ENCODE measurements around the gene COL23A1.
"Not testable (repeated sequence)": the region's sequence is repeated elsewhere in the genome, so short reads cannot be mapped to it uniquely, and the experiment has no call there.

The COL23A1 gene

DNA sequence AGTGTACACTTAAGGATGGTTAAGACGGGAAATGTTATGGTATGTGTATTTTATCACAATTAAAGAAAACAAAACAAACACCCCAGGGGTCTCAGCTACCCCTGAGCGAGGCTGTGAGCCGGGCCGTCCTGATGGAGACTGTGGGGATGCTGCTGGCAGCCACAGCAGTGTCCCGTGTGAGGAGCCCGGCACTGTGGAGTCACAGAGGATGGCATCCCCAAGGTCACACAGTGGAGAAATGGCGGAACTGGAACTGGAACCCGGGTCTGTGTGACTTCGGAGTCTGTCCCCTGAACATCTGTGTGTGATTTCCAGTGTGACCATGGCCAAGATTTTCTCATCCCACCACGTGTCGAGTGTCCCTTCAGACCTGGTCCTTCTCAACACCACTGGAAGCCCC lies 276.9 kb downstream of the COL23A1 start:
- DNase-seq: no peak

DNA sequence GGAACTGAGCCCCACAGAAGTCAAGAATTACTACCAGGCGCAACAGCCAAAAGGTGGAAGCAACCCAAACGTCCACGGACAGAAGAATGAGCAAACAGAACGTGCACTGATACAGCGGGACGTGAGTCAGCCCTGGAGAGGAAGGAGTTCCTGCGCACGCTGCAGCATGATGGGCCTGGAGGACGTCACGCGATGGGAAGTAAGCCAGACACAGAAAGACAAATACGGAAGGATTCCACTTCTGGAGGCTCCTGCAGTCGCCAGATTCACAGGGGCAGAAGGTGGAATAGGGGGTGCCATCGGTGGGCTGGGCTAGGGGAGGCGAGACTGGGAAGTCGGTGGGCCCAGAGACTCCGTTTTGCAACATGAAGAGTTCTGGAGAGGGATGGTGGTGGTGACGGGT lies 277.3 kb downstream of the COL23A1 start:
- no peak for DNase-seq

DNA sequence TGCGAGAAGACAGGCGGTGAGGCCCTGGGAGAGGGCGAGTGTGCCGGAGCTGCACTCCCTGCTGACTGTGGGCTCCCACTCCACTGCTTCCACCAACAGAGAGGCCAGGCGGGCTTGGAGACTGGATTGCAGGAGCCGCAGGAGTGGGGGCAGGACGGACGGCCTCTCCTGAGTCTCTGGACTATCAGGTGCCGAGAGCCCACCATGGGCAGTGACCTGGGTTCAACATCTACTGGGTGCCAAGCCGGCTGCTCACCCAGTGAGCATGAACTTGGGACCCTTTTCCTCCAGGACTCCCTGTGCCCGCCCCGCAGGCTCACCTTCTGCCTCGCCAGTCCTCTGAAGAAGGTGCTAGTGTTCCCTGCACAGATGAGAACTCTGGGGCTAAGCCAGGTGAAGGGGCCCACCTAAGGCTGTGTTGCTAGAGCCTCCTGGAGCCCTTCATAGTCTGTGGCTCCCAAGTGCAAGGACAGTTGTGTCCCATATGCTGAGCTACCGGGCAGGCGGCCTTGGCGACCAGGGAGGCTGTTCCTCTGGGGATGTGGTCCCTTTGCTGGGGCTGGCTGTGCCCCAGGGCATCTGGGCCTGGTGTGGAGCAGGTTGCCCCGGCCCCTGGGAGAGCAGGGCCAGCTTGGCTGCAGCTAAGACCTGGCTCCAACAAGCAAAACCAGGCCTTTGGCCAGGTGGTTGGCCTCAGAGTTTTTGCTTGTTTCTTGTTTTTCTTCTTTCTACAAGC lies 279.9 kb downstream of the COL23A1 start:
- DNase-seq: no peak

DNA sequence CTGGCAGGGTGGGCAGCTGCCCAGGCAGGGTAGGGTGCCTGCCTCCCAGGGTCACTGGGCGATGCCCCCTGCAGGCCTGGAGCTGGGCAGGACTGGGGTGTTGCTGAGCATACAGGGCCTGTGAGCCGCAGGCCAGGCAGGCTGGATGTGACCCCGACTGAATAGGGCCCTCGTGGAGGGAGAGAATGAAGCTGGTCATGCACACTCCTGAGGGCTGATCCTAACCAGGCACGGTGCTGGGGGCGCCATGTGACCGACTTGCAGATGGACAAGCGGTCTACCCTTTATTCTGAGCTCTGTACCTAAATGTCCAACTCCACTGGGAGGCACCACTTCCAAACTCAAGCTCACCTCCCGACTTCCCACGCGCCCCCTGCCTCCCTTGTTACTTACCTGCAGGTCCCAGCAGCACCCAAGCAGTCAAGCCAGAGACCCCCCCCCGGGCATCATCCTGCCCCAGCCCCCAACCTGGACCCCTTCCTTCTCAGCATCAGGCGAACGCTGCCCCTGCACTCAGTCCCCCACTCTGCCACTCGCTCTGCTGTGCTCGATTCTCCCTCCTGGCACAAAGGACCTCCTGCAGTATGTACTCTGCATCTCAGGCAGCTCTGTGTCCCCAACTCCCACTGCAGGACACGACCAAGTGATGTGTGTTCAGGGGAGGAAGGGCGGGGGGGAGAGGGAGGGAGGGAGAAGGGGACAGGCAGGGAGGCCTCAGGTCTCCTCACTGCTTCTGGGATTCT lies 280.8 kb downstream of the COL23A1 start:
- no peak for DNase-seq

DNA sequence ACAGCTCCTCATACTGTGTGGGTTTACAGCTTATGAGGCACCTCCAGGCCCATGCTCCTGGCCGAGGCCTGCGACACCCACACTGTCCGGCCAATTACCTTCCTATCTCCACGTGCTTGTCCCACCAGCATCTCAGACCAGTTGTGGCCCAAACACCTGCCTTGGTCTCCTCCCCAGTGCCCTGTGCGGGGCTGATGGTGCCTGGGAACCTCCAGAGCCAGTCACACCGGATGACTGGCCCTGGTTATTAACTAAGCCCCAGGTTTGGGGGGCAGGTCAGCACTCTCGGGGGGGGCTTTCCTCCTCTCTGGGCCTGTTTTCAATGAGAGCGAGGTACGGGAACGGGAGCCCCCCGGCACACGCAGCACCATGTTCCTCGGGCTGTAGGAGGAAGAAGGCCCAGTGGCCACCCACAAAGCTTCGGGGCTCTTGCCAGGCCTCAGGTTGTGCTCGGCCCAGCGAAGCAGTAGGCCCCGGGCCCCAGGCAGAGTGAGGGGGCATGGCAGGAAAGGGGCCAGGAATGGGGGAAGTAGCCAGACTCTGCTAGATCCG lies 281.6 kb downstream of the COL23A1 start:
- DNase-seq: no peak

DNA sequence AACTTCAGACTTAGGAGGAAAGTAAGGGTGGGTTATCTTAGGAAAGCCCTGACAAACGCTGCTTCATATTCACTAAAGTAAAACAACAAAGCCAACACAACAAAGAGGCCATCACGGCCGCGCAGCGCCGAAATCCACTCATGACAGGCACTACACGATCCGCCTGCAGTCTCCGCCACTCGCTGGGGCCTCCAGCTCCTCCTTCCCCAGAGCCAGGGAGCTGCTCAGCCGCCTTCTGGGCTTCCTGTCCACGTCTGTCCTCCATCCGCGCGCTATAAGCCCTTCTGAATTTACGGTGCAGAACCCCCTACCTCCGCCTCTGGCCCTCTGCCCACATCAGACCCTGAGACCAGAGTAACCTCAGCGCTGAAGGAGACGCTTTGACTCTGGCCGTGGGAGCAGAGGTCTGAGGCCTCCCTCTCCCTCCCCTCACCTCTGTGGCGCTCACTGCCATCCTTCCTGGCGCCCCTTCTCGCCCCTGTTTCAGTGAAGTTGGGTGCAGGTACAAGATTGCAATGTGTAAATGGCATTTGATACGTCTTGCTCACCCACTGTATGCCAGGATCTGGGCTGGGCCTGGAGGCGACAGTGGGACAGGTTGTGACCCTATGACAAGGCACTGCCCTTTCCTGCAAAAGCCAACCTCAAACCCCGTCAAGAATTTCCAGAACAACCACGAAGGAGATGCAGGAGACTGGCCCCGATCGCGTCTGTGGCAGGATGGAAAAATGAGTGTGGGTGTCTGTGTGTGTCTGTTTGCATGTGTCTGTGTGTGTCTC lies 282.7 kb downstream of the COL23A1 start:
- no peak for DNase-seq

DNA sequence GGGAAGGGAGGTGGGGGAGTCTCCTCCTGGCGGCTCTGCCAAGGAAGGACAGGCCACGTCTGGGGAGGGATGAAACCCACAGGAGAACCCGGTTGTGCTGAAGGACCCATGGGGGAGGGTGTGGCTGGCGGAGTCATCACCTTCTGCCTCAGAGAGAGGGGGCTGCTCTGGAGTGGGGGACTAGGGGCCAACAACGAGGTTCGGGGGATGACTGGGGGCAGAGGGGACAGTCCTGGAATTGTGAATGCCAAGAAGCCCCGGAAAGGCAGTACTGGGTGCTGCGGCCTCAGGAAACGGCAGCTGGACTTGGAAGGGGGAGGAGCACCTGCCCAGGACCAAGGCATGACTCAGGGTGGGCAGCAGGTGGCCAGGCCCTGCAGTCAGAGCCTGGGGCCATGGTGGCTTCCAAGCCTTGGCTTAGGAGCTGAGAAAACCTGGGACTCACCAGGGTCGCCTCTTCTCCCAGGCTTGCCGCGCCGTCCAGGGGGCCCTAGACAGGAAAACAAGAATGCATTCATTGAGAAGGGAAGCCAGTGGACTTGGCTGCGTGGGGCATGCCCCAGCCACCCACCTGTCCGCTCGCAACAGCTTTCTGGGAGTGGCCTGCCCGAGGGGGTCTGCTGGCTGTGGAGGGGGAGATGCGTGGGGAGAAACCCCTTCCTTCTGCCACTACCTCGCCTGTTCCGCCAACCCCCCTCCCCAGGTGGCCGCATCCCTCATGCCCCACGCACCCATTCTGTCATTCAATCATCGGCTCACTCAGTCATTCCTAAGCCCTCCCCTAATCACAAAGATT lies 283.6 kb downstream of the COL23A1 start:
- DNase-seq: no peak

DNA sequence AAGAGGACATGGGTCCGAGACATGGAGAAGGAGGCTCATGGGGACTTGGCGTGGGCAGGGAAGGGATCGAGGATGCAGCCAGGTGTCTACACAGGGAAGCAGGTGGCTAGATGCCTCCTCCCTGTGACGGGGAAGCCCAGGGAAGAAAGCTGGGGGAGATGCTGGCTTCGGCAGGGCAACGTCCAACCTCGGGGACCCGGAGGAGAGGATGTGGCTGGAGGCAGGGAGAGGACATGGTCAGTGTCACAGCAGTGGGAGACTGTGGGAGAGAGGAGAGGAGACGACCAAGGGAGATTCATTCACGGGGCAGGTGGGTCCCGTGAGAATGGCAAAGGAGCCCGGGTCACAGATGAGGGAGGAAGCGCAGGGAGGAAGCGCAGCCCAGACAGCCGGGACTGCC lies 284.4 kb downstream of the COL23A1 start:
- DNase-seq: no peak

DNA sequence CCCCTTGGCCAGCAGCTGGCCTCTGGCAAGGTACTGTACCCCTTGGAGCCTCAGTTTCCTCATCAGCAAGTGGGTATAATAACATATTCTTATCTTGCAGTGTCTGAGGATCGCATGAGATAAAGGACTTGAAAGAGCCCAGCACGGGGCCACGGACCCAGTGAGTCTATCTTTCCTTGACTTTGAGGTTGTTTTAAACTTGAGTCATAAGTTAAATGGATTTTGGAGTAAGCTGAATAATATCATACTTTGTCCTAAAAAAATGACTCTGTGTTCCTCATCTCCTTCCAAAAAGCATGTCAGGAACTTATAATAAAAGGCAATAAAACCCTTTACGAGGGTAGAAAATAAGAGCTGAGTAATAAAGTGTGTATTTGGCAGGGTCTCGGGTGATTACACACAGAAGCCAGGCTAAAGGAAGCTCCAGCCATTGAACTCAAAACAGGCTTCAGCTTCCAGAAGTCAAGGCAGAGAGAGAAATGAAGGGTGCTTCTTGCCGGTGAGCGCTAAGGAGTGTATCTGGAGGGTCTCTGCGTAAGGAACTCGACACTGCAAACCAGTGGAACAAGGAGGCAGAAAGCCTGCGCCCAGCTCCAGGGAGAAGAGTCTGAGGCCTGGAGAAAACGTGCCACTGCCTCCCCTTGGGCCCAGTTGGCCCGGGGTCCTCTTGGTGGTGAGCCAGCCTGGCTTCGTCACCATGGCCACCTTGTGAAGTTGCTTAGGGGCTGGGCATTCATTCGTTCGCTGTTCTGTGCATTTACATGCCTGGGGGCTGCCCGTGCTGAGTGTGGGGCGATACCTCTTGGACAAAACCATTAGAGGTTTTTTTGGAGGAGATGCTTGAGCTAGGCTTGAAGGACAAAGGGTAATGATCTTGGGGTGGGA lies 285.2 kb downstream of the COL23A1 start:
- DNase-seq: no peak

DNA sequence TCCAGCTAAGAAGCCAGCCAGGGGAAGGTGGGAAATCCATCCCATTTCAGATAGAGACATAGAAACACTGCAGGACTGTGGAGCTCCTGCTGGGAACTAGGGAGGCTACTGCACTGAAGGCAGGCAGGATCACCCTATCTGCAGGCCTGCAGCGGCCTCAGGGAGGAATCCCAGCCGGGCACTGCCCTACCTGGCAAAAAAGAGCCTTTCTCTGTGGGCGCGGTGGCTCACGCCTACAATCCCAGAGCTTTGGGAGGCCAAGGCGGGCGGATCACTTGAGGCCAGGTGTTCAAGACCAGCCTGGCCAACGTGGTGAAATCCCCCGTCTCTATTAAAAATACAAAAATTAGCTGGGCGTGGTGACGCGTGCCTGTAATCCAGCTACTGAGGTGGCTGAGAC lies 286.2 kb downstream of the COL23A1 start:
- DNase-seq: no peak

DNA sequence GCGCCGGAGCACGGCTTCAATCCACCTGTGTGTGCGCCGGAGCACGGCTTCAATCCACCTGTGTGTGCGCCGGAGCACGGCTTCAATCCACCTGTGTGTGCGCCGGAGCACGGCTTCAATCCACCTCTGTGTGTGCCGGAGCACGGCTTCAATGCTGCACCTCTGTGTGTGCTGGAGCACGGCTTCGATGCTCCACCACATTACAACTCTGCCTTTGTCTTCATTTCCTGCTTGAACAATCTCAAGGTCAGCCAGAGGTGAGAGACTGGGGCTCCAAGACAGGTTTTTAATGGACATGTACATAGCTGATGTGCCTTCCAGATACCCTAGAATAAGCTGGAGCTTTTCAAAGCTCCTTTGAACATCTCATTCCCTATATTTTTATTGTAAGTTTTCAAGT lies 287.9 kb downstream of the COL23A1 start:
- DNase-seq: not testable (repeated sequence)

DNA sequence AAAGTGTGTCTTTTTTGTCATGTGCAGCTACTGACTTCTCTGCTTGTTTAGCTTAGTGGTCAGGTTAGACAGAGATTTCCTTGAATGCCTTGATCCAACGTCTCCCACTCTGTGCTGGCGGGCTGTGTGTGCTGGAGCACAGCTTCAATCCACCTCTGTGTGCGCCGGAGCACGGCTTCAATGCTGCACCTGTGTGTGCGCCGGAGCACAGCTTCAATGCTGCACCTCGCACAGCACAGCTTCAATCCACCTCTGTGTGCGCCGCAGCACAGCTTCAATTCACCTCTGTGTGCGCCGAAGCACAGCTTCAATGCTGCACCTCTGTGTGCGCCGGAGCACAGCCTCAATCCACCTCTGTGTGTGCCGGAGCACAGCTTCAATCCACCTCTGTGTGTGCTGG lies 288.6 kb downstream of the COL23A1 start:
- DNase-seq: no peak

DNA sequence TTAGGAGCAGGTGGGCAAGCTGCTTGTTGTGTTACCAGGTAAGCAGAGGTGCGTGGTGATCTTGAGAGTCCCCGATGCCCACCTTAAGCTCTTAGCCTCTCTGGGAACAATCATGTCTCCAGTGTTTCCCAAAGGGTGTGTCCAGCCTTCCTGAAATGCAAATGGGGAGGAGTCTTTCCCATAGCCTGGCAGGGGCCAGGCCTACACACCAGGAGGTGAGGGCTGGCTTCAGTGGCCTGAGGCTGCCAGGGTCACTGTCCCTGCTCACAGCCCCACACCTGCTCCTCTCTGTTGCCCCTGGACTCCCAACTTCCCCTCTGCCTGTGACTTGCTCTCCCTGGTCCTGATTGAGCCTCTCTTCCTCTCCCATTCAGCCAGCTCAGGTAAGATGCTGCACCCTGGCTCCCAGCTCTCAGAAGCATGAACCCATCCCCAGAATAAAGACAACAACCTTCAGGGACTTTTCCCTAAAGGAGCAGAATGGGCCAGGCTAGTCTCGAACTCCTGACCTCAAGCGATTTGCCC lies 291.8 kb downstream of the COL23A1 start:
- DNase-seq: no peak

DNA sequence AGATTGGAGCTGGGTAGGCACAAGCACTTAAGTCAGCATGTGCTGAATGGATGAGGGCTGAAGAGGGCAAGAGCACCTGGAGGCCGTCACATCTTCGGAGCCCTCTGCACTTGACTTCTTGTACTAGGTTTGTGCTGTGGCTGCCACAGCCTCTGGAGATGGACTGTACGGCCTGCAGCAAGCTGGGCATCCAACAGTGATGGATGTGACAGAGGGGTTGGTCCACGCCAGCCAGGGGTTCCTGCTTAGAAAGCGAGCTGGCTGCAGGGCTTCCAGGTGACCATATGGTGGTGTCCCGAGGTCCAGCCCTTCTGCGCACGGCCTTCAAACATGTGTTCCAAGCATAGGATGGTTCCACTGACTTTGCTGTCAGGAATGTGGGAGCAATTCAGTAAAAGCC lies 292.4 kb downstream of the COL23A1 start:
- DNase-seq: no peak

DNA sequence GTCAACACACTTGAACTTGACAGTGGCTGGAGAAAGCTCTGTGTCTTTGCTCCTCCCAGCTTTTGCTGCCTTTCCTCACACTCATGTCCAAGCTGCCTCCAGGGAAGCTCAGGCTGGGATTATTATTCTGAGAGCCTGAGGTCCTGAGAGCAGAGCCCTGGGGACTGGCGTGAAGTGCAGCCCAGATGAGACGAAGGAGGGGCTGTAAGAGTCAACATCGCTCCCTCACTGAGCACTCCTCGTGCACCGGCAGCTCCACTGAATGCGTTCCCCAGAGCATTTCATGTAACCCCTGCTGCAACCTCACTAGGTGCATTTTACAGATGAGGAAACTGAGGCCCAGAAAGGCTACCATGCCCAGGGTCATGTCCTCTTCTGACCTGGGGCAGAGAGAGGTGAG lies 294.1 kb downstream of the COL23A1 start:
- no peak for DNase-seq

DNA sequence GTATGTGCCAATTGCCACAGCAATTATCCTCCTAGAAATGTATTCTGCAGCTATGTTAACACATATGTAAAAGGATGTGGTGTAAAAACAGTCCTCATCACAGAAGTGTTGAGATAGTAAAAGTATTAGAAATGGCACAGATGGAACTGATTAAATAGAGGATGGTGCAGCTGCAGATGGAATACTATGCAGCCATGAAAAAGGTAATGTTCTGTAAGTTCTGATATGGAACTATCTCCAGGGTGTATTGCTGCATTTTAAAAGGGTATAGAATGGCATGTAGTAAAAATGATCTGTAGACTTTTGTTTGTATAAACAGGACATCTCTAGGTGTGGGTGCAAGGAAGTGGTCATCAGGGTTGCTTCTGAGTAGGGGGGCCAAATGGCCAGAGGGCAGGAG lies 294.6 kb downstream of the COL23A1 start:
- DNase-seq: no peak

DNA sequence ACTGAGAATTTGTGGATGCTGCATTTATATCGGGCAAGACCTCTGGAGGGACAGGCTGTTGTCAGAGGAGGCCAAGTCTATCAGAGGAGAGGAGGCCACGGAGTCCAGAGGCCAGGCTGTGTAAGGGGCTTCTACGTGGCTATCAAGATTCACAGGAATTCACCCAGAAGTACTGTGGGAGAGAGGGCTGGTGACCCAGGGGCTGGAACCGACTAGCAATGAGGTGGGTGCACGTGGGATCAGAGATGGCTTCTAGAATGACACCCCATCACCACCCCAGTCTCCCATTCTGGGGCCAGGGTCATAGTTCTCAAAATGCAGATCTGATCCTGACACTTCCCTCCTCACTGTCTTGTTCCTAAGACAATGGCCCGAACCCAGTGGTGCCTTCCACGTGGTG lies 296.4 kb downstream of the COL23A1 start:
- DNase-seq: no peak

DNA sequence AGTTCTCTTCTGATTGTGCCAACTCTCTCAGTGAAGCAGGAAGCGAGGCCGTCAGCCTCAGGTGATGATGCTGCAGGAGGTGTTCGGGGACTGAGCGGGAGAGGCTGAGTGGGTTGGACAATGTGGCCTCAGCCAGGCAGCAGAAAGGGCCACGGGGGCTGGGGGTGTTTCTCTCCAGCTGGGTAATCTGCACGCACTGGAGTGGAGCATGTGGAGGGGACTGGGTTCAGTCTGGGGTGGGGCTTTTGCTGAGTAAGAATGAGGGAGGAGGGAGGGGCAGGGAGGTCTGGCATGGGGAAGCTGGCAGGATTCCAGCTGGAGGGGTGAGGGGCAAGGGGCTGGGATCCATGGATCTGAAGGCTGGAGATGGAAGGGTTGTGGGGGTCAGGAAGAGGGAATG lies 296.8 kb downstream of the COL23A1 start:
- no peak for DNase-seq

DNA sequence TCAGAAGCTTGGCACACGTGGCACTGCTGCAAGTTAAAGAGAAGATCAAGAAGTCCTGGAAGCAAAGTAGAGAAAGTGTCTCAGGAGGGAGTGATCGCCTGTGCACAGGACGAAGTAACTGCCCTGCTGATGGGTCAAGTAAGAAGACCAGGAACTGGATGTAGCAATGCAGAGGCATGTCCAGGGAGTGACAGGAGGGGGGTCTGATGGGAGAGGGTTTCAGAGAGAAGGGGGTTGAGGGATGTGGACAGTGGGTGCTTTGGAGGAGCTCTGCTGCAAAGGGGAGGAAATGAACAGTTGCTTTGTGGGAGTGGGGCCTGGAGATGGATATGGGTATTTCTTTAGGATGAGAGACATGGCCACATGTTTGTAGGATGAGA lies 297.4 kb downstream of the COL23A1 start:
- no peak for DNase-seq

DNA sequence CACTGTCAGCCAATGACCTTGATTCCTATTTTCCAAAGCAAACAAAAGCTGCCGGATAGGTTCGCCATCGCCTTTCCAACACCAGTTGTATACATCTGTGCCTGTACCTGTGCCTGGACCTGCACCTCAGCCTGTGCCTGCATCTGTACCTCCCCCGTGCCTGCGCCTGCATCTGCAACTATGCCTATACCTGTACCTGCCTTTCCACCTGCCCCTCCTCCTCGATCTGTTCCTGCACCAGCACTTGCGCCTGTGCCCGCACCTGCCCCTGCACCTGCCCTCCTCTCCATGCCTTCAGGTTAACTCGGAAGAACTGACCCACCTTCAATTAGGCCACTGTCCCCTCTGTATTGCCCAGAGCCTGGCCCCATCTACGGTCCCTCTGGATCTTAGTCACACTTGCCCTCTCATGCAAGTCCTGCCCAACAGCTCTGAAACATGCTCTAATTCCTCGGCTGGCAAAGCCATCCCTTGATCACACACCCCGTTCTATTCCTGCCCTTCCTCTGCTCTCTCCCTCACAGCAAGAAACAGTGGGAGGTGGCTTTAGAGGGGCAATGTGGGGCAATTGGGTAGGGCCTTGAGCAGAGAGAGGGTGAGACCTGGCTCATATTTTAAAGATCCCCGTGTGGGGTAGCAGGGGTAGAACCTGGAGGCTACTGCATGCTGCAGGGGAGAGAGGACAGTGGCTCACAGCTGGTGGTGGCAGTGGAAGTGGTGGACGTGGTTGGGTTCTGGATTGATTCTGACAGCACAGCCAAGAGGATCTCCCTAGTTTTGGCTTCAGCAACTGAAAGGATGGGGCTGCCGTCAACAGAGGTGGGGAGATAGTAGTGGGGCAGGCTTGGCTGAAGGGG lies 298.0 kb downstream of the COL23A1 start:
- no peak for DNase-seq

All from CD4-positive, alpha-beta T cell treated with Interleukin-17A for 4 hours (primary cell).